NB4 (cell line): ENCODE data around the gene PACS1.
"Not testable (repeated sequence)": the region's sequence is repeated elsewhere in the genome, so short reads cannot be mapped to it uniquely, and the experiment has no call there.

Experiments
- MAX ChIP-seq: IDR thresholded peaks from 2 replicates; pipeline ENCODE4 v1.6.1; 2011; ENCODE audit warnings: low read depth, low read length
- POLR2A ChIP-seq: IDR thresholded peaks from 2 replicates; pipeline ENCODE4 v1.6.1; 2011; ENCODE audit warnings: mild to moderate bottlenecking; ENCODE audit not compliant: insufficient read length; ENCODE audit errors: extremely low read depth

GRCh38 chr11:66099746-66100145 is 29.7 kb downstream of the PACS1 start:
- not testable (repeated sequence) for TF ChIP-seq MAX, POLR2A
